NOMO-1 (cell line): Measurements from ENCODE around the gene SCAMP1.
"Not testable (repeated sequence)": the region's sequence is repeated elsewhere in the genome, so short reads cannot be mapped to it uniquely, and the experiment has no call there.

Source experiments
- DNase-seq, 2 experiments: peaks; one replicate each; lab custom pipeline; 2025; ENCODE audit not compliant: unreplicated experiment in 2 of 2; lab: John Stamatoyannopoulos, UW

The SCAMP1 gene

GRCh38 chr5:78419396-78419795 lies 59.0 kb downstream of the SCAMP1 start:
- DNase-seq: no peak

DNA sequence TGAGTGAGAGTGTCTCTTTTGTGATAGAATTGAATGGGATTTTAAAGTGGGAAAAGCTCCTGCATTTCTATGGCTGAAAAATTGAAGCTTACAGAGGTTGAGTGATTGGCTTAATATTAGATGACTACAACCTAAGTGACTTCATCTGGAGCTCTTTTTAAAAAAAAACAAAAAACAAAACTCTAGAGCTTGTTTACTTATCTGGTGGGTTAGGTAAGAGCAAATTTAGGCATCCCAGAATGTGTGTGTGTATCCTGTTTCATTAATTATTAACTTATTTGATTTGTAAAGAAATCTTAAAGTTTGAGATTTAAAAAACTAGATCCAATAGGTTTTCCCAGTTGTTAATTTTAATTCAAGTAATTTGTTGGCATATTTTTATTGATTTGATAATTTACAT lies 60.1 kb downstream of the SCAMP1 start:
- no peak for DNase-seq

GRCh38 chr5:78424665-78425064 lies 64.2 kb downstream of the SCAMP1 start:
- DNase-seq: no peak

DNA sequence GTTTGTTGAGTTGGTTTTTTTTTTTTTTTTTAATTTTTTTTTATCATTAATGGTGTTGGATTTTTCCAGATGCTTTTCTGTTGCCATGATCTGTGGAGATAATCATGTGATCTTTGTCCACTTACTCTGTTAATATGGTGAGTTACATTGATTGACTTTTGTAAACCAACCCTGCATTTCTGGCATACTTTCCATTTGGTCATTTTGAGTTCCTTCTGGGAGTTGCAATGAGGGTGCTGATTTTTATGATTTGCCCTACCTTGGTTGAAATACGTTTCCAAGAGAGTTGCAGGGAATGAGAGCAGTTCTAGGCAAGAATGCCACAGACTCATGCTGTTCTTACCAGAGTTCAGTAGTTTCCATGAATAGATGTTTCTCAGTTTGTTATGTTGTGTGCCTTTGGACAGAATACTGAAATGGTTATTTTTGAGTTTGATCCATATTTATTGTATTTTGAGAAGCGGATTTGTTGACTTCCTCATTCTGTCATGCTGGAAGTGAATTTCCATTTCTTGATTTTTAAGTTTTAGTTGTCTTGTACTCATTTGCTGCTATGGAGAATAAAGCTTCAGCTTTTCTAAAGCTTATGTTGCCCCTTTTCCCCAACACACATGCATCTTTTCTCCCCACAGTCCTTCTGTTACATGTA lies 69.0 kb downstream of the SCAMP1 start:
- DNase-seq: no peak

- no peak for DNase-seq
Observed at GRCh38 chr5:78430866-78431265, 70.4 kb downstream of the SCAMP1 start.

GRCh38 chr5:78433972-78434371 lies 73.6 kb downstream of the SCAMP1 start:
- DNase-seq: no peak

DNA sequence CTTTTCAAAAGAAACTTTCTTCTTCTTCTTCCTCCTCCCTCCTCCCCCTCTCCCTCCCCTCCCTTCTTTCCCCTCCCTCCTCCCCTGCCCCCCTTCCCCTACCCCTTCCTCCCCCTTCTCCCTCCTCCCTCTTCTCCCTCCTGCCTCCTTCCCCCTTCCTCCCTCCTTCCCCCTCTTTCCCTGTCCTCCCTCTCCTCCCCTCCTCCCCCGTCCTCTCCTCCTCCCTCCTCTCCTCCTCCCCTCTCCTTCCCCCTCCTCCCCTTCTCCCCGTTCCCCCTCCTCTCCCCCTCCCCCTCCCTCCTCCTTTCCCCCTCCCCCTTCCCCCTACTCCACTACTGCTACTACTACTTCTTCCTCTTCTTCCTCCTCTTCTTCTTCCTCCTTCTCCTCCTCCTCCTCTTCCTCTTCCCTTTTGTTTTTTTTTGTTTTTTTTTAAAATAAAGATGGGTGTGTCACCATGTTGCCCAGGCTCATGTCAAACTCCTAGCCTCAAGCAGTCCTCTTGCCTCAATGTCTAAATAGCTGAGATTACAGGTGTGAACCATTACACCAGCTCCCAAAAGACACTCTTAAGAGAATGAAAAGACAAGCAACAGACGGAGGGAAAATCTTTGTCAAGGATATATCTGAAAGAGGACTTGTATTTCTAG lies 87.5 kb downstream of the SCAMP1 start:
- no peak for DNase-seq

- no peak for DNase-seq
Observed at GRCh38 chr5:78449103-78449502, 88.7 kb downstream of the SCAMP1 start.

DNA sequence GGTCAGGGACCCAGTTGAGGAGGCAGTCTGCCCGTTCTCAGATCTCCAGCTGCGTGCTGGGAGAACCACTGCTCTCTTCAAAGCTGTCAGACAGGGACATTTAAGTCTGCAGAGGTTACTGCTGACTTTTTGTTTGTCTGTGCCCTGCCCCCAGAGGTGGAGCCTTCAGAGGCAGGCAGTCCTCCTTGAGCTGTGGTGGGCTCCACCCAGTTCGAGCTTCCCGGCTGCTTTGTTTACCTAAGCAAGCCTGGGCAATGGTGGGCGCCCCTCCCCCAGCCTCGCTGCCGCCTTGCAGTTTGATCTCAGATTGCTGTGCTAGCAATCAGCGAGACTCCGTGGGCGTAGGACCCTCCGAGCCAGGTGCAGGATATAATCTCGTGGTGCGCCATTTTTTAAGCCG lies 97.1 kb downstream of the SCAMP1 start:
- DNase-seq: not testable (repeated sequence)

DNA sequence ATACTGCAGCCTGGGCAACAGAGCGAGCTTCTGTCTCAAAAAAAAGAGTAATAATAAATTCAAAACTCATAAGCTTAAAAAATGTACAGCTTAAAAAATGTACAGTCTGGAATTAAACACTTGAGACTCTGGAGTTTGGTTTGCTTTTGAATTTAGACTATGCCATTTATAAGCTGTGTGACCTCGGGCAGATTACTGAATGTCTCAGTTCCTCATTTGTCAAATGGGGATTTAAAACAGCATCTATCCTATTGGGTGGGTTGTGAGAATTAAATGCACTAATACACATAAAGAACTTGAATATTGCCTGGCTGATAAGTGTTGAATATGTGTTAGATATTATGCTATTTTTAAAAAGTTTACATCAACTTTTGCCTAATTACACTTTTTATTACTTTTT lies 98.4 kb downstream of the SCAMP1 start:
- no peak for DNase-seq

- DNase-seq: no peak
Observed at GRCh38 chr5:78467140-78467539, 106.7 kb downstream of the SCAMP1 start.

DNA sequence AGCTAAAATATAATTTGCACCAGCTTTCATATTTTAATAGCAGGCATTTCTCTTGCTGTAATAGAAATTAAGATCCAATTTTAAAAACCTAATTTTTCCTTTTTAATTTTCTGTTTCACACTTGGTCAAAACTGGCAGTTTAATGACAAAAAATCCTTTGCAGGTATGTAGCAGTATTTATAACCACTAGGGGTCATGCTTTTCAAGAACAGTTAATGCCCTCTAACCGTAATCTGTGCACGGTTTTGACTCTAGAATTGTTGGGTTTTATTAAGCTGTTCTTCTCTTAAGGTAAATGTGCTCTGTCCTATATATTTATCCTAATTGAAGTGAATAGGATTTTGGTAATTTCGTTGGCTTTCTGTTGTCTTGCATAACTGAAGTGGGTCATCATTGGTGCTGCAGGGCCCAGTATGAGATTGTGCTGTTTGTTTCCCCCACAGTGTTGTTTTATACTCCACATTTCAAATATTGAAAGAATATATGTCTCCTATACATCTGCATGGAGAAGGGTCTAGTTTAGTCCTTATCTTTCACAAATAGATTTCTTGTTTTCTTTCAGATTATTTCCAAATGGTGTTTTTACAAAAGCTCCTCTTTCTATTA lies 107.4 kb downstream of the SCAMP1 start:
- DNase-seq: peak in 1 of 2 experiments; percentile 47

DNA sequence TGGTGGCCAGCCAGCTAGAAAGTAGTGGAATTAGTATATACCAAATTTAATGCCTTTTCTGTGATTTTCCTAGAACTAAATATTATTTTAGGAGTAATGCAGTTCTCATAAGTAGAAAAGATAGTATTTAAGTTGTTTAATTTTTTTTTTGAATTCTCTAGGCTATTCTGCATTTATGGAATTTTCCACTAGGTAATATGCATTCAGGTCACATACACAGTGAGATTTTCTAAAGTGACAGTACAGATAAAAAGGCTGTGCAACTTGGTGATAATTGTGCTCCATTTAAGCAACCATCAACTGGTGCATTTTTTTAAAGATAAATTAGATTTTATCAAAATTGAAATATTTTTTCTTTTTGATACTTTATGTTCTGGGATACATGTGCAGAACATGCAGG lies 111.5 kb downstream of the SCAMP1 start:
- no peak for DNase-seq

DNA sequence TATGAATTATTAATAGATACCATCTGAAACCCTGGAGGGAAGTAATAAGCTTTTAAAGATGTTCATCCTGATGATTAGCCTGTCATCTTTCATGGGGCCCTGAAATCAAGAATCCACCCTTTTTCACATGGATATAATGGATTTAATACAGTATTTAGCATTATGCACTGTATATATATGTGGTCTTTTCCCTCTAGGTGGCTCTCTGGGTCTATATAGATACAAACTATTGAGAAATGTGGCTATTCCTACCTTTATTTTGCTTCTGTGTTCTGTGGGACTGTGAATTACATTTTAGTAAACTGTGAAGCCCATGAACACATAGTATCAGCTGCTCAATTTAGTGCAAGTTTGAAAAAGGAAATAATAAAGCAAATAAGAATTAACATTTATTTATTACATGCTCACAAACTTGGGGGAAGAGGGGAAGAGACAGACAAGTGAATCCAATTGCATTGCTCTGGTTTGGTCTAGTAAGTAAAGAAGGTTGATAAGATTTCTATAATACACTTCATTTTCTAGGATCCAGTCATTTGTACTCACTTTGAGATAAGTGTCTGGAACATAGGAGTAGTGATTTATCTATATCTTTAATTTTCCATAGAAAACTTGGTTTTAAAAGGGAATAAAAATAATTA lies 112.2 kb downstream of the SCAMP1 start:
- no peak for DNase-seq

- DNase-seq: no peak
Observed at GRCh38 chr5:78473751-78474150, 113.3 kb downstream of the SCAMP1 start.

DNA sequence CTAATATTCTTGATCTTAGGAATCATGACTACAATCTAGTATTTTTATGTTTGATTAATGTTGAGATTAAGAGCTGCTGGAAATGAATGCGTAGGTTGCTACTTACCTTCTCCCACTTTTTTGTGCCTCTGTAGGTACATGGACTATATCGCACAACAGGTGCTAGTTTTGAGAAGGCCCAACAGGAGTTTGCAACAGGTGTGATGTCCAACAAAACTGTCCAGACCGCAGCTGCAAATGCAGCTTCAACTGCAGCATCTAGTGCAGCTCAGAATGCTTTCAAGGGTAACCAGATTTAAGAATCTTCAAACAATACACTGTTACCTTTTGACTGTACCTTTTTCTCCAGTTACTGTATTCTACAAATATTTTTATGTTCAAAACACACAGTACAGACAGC lies 115.0 kb downstream of the SCAMP1 start:
- no peak for DNase-seq

DNA sequence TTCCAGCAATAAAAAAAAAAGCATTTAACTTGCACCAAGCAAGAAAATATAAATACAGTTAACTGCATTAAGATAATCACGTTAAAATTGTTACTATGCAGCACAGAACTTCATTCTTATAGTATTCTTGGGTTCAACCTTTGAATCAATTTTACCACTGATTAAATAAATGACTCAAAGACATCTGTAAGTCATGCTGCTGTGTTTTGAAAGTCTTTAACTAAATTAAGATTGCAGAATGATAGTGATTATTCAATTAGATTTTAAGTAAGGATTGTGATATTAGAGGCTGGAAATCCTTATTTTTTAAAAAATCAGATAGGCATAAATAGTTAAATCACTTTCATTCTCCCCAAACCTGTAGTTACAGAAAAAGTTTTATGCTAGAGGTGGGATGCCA lies 116.4 kb downstream of the SCAMP1 start:
- DNase-seq: no peak

- DNase-seq: no peak
Observed at GRCh38 chr5:78482948-78483347, 122.5 kb downstream of the SCAMP1 start.

DNA sequence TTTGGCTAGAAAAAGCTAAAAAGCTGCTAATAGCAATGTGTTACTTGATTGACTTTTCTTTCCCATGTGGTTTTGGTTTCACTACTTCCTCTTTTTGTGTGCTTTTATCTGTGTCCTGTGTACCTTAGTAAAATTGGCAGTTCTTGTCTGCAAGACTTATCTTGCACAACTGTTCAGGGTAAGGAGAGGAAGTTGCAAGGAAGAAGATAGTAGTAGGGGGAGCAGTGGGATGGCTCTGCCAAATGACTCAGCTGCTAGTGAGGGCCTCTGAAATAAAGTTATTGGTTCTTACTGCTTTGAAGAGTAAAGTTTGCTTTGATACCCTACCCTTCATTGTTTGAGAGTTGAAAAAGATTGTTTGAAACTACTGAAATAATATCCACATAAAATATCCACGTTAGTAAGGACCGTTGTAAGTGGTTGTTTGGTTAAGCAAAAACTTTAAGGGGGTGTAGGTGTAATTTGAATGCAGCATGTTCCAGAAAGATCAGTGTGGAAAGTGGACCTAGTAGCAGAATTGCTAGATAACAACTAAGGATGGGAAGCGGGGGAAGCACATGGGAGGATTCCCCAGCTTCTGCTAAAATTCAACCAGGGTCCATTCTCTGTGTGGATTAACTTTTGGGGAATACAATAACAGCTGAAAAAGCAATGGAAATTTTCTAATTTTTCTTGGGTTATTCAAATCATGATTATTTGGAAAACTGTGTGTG lies 123.5 kb downstream of the SCAMP1 start:
- DNase-seq: peak; percentile 94 to 99

- DNase-seq: no peak
Observed at GRCh38 chr5:78486218-78486617, 125.8 kb downstream of the SCAMP1 start.

DNA sequence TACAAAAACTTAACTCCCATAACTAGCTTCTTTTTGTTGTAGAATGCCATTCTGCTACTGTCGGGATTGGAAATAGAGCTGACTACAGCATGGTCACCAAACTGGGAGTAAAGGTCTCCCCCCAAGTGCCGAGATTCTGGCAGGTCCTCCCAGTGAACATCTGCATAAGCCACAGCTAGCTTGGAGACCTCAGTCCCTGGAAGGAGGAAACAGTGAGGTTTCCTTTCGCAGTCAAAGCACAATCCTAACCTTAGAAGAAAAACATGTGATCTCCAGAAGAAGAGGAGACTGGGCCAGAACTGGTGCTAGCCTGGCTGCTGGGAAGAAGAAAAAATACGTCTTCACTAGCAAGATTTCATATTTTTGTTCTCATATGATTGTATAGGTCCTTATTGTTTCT lies 127.4 kb downstream of the SCAMP1 start:
- no peak for DNase-seq
